GM18502 (cell line): ENCODE data around the gene APBA2.
"Not testable (repeated sequence)": the region's sequence is repeated elsewhere in the genome, so short reads cannot be mapped to it uniquely, and the experiment has no call there.

Experiments used
- ATAC-seq: cut with Tn5 transposase; IDR thresholded peaks from one replicate; pipeline ENCODE4 v1.9.1; 2021; ENCODE audit warnings: mild to moderate bottlenecking; ENCODE audit not compliant: unreplicated experiment, poor library complexity

Gene APBA2

GRCh38 chr15:28885630-28886430, at the start of gene APBA2:
APBA2 (plus strand) TSS chr15:28885974; CDS start chr15:29053885, 167,911 bp downstream.
- no peak for ATAC-seq

GRCh38 chr15:28840285-28840684, 45.5 kb upstream of the APBA2 start:
- ATAC-seq, result not testable (repeated sequence)

- not testable (repeated sequence) for ATAC-seq
Observed at GRCh38 chr15:28842210-28842609, 43.6 kb upstream of the APBA2 start.

- not testable (repeated sequence) for ATAC-seq
Observed at GRCh38 chr15:28843520-28843919, 42.3 kb upstream of the APBA2 start.

- ATAC-seq, result not testable (repeated sequence)
Observed at GRCh38 chr15:28844147-28844546, 41.6 kb upstream of the APBA2 start.

GRCh38 chr15:28847247-28847646, 38.5 kb upstream of the APBA2 start:
- not testable (repeated sequence) for ATAC-seq

GRCh38 chr15:28847959-28848358, 37.8 kb upstream of the APBA2 start:
- not testable (repeated sequence) for ATAC-seq

- ATAC-seq, result not testable (repeated sequence)
Observed at GRCh38 chr15:28848521-28848920, 37.3 kb upstream of the APBA2 start, which contains the start of gene GOLGA6L7. GOLGA6L7 (minus strand) TSS chr15:28848644; CDS start chr15:28848549, 95 bp downstream.

GRCh38 chr15:28849271-28849670, 36.5 kb upstream of the APBA2 start:
- ATAC-seq, result not testable (repeated sequence)

GRCh38 chr15:28849766-28850165, 36.0 kb upstream of the APBA2 start:
- ATAC-seq, result not testable (repeated sequence)

GRCh38 chr15:28853654-28854053, 32.1 kb upstream of the APBA2 start:
- not testable (repeated sequence) for ATAC-seq

- not testable (repeated sequence) for ATAC-seq
Observed at GRCh38 chr15:28854578-28854977, 31.2 kb upstream of the APBA2 start.

GRCh38 chr15:28861031-28861534, 24.7 kb upstream of the APBA2 start:
- ATAC-seq, result no peak

GRCh38 chr15:28861589-28862293, 24.0 kb upstream of the APBA2 start:
- ATAC-seq, result not testable (repeated sequence)

GRCh38 chr15:28868744-28869345, 16.9 kb upstream of the APBA2 start:
- ATAC-seq, result no peak

GRCh38 chr15:28871168-28871567, 14.6 kb upstream of the APBA2 start:
- ATAC-seq, result no peak

- ATAC-seq, result no peak
Observed at GRCh38 chr15:28873006-28873405, 12.8 kb upstream of the APBA2 start.

GRCh38 chr15:28873585-28874190, 12.1 kb upstream of the APBA2 start:
- ATAC-seq, result no peak

- ATAC-seq, result no peak
Observed at GRCh38 chr15:28875461-28876000, 10.2 kb upstream of the APBA2 start.
